Mononuclear cell (primary cell): ENCODE measurements around the gene SUPV3L1. TPM values are rescaled to one million over a fixed set of nuclear protein-coding genes. Genes with fewer than 3 reads are reported as not detected.

Source experiments
- H3K27me3 ChIP-seq: 2 replicates; pipeline ENCODE4 v1.6.0; 2011; ENCODE audit warnings: low read length, control low read depth; ENCODE audit not compliant: insufficient read depth
- H3K4me1 ChIP-seq: 2 replicates; pipeline ENCODE4 v1.5.1; 2011; ENCODE audit warnings: mild to moderate bottlenecking, low read length, control low read depth; ENCODE audit not compliant: insufficient read depth
- H3K4me3 ChIP-seq: 2 replicates; pipeline ENCODE4 v1.5.1; 2011; ENCODE audit warnings: mild to moderate bottlenecking, low read length, moderate library complexity
- H3K9me3 ChIP-seq: 2 replicates; pipeline ENCODE4 v1.5.1; 2011; ENCODE audit warnings: low read depth, mild to moderate bottlenecking, control low read depth, low read length
- total RNA-seq: library from RNA; depleted of rRNA; stranded (reverse); fragments of >200 nt; gene quantifications from one replicate; pipeline ENCODE4 v1.2.3, GENCODE V29; 2012

The SUPV3L1 gene
- total RNA-seq, 1 donor = 35.1 TPM

DNA sequence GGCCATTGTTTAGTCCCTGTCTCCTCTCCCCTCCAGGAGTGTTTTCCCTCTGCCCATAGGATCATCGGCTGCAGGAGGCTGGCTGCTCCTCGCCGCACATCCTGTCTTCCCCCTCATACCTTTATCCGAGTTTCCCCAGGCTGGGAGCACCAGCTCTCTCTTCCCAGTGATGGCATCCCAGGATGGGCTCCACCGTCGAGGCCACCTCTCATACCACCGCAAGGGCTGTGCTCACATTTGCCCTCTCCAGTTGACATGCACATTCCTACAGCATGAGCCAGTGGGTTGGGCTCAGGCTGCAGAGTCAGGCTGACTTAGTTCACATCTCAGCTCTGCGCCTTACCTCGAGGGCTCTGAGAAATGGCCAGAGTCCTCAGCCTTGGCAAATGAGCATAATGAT, 52.2 kb downstream of the SUPV3L1 start:
- Histone ChIP-seq H3K4me3 (no peak overlapping the region), H3K4me1 (peaks cover 28% of the 10 kb centered on the region), H3K9me3 (no peaks in the 10 kb centered on the region), H3K27me3 (no peaks in the 10 kb centered on the region)

DNA sequence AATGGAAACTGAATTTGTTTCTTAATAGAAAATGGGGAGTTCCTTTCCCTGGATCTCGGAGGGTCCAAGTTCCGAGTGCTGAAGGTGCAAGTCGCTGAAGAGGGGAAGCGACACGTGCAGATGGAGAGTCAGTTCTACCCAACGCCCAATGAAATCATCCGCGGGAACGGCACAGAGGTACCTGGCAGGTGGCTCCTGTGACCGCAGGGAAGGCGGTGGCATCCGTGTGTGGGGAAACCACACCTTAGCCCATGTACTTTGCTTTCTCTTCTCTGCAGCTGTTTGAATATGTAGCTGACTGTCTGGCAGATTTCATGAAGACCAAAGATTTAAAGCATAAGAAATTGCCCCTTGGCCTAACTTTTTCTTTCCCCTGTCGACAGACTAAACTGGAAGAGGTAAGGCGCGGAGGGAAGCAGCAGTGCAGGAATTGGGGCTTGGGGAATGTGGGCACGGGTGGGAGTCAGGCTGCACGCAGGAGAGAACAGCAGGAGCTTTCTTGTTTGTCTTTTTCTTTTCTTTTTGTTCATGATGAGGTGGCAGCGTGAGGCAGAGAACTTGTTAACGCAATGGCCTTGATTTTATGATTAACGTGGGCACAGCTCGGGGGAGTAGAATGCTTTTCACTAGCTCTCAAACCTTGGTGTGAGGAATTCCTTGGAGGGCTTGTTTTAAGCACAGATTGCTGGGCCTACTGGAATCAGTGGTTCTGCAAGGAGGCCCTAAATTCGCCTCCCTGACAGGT, 52.9 kb downstream of the SUPV3L1 start:
- Histone ChIP-seq H3K9me3 (no peaks in the 10 kb centered on the region), H3K4me1 (peaks cover 27% of the 10 kb centered on the region), H3K4me3 (no peak overlapping the region), H3K27me3 (no peaks in the 10 kb centered on the region)

DNA sequence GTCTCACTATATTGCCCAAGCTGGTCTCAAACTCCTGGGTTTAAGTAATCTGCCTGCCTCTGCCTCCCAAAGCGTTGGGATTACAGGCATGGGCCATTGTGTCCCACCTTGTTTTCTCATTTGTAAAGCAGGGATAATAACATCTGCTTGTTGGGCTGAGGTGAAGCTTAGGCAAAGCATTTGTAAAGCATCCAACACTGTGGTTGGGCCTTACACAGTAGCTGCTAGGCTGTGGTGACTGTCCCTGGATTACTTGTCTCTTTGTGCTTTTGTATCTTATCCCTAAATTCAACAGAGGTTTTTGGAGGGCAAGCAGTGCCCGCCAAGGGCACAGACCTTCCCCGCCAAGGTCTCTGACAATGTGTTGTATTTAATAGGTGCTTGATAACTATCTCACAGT, 54.4 kb downstream of the SUPV3L1 start:
- Histone ChIP-seq H3K27me3 (no peaks in the 10 kb centered on the region), H3K4me3 (no peak overlapping the region), H3K9me3 (no peaks in the 10 kb centered on the region), H3K4me1 (peaks cover 15% of the 10 kb centered on the region)

DNA sequence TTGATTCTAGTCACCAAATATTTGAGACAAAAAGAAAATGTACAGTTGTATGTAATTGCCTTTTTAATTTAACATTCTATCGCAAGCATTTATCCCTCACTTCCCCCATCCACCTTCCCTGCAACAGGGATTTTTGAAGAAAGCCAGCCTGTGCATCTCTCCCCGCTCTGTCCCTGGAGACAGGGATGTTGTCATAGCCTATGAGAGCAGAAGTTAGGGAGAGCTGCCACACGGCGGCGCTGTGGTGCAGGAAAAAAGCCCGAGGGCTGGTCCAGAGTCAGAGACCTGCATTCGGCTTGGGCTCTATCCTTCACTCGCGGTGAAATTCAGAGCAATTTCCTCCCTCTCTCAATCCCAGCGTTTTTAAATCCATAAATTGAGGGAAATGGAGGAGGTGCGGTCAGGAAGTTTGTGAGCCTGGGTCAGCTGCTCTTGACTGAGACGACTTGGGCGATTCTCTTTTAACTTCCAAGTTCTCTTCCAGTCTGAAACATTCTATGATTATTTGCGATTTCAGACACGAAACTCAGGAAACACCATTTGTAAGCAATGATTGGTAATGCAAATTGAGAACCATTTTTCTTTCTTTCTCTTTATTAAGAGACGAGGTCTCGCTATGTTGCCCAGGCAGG, 57.6 kb downstream of the SUPV3L1 start:
- peaks cover 17% of the 10 kb centered on the region for H3K4me1 ChIP-seq
- H3K4me3 ChIP-seq = no peak overlapping the region
- H3K9me3 ChIP-seq = no peaks in the 10 kb centered on the region
- no peaks in the 10 kb centered on the region for H3K27me3 ChIP-seq

DNA sequence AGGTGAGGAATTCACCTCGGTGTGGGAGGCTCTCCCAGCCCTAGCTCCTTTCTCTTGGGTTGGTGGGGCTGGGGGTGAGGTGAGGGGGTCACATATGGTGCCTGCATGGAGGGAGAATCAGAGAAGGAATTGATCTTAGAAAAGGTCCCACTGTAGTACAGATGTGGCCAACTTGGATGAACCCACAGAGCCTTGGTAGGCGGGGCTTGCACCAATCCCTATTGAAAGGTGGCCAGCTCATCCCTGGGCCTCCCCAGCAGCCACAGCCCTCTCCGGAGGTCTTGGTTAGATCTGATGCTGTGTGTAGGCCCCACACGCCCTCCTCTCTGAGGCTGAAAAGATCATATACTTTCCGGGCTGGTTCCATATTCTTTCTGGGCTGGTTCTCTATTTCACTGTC, 59.1 kb downstream of the SUPV3L1 start:
- Histone ChIP-seq H3K4me1 (peaks cover 17% of the 10 kb centered on the region), H3K27me3 (no peaks in the 10 kb centered on the region), H3K9me3 (no peaks in the 10 kb centered on the region), H3K4me3 (no peak overlapping the region)

DNA sequence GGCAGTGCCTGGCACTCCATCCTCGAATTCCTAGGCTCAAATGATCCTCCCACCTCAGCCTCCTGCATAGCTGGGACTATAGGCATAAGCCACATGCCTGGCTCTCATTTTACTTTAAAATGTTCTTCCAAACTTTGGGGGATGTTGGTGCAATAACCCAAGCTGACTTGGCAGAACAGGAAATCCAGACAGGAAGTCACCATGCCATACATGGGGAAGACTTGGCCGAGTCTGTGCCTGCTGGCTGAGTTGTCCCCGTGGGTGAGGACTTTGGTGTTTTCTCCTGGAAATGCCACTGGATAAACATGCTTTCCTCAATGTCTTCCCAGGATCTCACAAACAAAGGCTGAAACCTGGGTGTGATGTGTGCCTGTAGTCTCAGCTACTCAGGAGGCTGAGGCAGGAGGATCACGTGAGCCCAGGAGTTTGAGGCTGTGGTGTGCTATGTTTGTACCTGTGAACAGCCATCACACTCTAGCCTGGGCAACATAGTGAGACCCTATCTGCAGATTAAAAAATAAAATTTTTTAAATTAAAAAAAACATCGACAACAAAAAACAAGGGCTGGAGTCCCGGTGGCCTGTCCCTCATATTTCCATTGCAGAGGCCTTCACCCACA, 59.9 kb downstream of the SUPV3L1 start:
- Histone ChIP-seq H3K4me3 (no peak overlapping the region), H3K9me3 (no peaks in the 10 kb centered on the region), H3K27me3 (no peaks in the 10 kb centered on the region), H3K4me1 (peaks cover 17% of the 10 kb centered on the region)

DNA sequence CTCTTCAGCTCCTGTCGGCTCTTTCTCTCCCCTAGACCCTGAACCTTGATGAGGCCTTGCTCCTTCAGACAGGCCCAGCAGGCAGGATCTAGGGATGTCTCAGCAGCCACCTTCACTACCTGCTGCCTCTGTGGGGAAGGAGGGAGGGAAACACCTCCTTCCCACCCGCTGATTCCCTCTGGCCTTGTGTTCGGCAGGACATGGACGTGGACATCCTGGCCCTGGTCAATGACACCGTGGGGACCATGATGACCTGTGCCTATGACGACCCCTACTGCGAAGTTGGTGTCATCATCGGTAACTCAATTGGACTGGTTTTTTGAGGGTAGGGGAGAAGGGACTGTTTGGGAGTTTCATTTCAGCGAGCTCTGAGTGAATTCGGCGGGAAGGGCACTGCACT, 60.4 kb downstream of the SUPV3L1 start:
- Histone ChIP-seq H3K4me3 (no peak overlapping the region), H3K9me3 (no peaks in the 10 kb centered on the region), H3K27me3 (no peaks in the 10 kb centered on the region), H3K4me1 (peaks cover 17% of the 10 kb centered on the region)

DNA sequence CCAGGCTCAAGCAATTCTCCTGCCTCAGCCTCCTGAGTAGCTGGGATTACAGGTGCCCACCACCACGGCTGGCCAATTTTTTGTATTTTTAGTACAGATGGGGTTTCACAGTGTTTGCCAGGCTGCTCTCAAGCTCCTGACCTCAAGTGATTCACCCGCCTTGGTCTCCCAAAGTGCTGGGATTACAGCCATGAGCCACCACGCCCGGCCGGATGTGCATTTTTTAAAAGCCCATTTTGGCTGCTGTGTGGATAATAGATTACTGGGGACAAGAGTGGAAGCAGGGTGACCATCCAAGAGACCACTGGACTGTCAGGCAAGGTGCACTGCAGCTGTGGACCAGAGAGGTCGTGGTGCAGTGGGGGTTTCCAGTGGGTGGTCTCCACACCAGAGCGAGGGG, 61.5 kb downstream of the SUPV3L1 start:
- H3K27me3 ChIP-seq = no peaks in the 10 kb centered on the region

DNA sequence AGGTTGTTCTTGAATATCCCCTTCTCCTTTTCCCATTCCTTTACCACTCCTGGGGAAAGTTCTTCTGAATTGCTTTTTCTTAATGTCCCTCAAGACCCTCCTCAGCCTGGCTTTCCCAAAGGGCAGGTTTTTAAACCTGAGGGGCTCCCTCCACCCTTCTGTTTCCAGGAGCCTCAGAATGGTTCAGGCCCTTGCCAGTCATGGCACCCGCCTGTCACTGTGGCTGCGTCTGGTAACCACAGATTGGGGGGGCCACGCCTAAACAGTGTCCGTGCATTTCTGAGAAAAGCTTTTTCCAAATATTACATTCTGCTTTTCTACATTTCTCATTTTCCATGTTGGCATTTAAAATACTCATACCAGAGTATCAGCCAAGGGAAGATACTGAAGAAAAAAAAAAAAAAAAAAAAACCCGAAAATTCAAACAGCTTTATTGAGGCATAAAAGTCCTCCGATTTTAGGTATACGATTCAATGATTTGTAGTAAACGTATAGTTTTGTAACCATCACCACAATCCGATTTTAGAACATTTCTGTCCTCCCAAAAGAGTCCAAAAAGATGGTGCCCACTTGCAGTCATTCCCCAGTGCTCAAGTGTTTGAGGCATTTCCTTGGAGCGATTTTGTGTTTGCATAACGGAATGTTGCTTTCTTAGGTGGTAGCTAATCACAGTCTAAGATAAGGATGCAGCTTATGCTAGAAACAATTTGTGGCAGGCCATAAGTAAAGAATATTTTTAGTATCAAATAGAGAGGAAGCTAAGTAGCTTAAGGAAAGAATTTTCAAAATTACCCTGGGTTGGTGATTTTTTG, 62.2 kb downstream of the SUPV3L1 start:
- Histone ChIP-seq H3K4me1 (peaks cover 17% of the 10 kb centered on the region), H3K9me3 (no peaks in the 10 kb centered on the region), H3K27me3 (no peaks in the 10 kb centered on the region), H3K4me3 (no peak overlapping the region)

More for the DNA sequence above, 61.5 kb downstream of the SUPV3L1 start:
- H3K4me1 ChIP-seq = peaks cover 17% of the 10 kb centered on the region
- H3K9me3 ChIP-seq = no peaks in the 10 kb centered on the region
- no peak overlapping the region for H3K4me3 ChIP-seq

DNA sequence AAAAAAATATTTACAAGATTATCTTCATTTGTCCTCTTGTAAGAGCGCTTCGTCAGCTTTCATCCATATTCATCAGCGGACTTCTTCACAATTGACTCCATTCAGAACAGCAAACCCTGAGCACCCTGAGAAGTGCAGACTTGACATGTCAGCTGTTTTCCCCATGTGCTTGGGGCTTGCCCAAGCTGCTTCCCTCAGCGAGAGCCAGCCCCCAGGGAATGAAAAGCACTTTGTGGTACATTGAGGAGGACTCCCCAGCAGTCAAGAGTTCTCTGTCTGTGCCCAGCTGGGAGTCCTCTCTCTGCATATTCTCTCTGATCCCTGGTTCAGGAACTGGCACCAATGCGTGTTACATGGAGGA, 62.8 kb downstream of the SUPV3L1 start:
- Histone ChIP-seq H3K4me3 (no peak overlapping the region), H3K9me3 (no peaks in the 10 kb centered on the region), H3K27me3 (no peaks in the 10 kb centered on the region), H3K4me1 (peaks cover 13% of the 10 kb centered on the region)

DNA sequence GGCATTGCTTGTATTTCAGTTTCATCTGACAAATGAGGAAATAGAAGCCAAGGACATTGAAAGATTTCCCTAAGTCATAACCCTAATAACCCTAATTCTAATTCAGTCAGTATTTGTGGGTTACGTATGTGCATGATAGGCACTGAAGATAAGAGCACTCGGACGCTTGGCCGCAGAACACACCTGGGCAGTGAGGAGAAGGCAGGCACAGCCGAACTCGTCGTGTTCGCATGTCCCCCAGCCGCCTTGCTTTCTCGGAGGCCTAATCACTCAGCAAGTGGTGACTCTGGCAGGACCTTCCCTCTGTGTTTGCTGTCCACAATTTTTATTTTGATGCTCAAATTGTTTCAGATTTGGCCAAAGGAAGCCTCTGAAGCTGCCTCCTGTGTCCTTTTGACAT, 63.8 kb downstream of the SUPV3L1 start:
- Histone ChIP-seq H3K4me3 (no peak overlapping the region), H3K27me3 (no peaks in the 10 kb centered on the region), H3K4me1 (peaks cover 10% of the 10 kb centered on the region), H3K9me3 (no peaks in the 10 kb centered on the region)

DNA sequence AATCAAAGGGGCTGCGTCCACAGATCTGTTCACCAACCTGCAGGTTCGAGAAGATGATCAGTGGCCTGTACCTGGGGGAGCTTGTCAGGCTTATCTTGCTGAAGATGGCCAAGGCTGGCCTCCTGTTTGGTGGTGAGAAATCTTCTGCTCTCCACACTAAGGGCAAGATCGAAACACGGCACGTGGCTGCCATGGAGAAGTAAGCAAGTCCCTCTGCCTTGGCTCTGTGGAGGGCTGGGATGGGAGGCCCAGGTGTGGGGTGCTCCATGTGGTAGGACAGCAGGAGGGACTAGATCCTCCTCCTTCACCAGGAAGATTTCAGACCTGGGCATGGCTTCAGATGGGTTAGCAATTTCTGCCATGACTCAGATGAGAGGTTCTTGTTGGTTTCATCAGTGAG, 66.0 kb downstream of the SUPV3L1 start:
- Histone ChIP-seq H3K9me3 (no peaks in the 10 kb centered on the region), H3K4me1 (no peaks in the 10 kb centered on the region), H3K4me3 (no peak overlapping the region), H3K27me3 (no peaks in the 10 kb centered on the region)

DNA sequence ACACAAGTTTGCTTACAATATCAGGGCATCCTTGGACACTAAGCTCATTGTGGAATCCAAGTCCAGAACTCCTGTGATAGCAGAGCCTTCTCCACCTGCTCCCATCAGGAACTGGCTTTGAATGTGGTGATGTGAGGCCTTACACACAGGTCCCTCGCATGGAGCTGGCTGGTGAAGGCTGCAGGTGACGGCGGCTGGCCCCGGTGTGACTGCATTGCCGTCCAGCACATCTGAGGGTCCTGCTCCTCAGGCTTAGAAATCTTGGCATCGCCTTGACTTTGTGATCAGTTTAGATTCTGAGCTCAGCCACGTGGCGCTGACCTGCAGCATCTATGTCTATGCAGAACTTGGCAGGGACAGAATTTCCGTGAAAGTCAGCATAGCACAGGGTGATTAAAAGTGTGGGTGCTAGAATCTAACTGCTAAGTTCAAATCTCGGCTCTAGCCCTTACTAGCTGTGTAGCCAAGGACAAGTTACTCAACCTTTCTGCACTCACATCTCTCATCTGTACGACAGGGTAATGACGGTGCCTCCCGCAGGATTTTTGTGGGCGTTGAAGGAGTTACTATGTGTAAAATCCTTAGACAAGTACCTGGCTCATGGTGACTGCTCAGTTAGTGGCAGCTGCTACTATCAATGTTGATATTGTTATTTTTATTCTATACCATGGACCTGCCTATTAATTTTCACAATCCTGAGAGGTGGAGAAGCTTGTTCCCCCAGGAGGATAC, 66.7 kb downstream of the SUPV3L1 start:
- Histone ChIP-seq H3K4me1 (no peaks in the 10 kb centered on the region), H3K4me3 (no peak overlapping the region), H3K27me3 (no peaks in the 10 kb centered on the region), H3K9me3 (no peaks in the 10 kb centered on the region)

DNA sequence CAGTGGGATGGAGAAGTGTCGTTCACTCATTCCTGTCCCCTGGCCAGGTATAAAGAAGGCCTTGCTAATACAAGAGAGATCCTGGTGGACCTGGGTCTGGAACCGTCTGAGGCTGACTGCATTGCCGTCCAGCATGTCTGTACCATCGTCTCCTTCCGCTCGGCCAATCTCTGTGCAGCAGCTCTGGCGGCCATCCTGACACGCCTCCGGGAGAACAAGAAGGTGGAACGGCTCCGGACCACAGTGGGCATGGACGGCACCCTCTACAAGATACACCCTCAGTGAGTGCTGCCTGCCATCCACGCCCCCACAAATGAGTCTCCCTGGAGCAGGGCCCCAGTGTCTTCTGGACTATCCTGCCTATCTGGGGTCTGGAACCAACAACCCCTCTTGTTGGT, 67.3 kb downstream of the SUPV3L1 start:
- no peaks in the 10 kb centered on the region for H3K4me1 ChIP-seq
- no peaks in the 10 kb centered on the region for H3K9me3 ChIP-seq
- no peaks in the 10 kb centered on the region for H3K27me3 ChIP-seq
- H3K4me3 ChIP-seq = no peak overlapping the region
